ENCODE data around the gene TULP4. TPM values are rescaled to one million over a fixed set of nuclear protein-coding genes. Genes with fewer than 3 reads are reported as not detected.
"Not testable (repeated sequence)": the region's sequence is repeated elsewhere in the genome, so short reads cannot be mapped to it uniquely, and the experiment has no call there.

TULP4 gene
- total RNA-seq, 1 donor from 2014 or later = 18.5 TPM

DNA sequence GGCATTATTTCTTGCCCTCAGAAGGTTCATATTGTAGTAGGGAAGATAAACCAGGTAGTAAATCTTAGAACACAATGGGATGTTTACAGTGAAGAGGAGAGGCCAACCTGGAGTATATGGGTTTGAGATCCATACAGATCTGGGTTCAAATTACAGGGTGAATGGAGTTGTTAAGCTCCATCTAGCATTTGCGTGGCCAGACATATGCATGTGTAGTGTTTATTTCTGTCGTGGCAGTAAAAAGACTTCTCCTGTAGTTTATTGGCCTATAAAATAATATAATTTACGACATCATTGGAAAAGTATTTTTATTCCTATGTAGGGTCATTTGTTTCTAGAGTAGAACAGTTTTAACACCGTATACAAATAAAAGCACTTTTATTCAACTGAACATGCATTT is 25.2 kb upstream of the TULP4 start:
- TF ChIP-seq, protein P1, sequence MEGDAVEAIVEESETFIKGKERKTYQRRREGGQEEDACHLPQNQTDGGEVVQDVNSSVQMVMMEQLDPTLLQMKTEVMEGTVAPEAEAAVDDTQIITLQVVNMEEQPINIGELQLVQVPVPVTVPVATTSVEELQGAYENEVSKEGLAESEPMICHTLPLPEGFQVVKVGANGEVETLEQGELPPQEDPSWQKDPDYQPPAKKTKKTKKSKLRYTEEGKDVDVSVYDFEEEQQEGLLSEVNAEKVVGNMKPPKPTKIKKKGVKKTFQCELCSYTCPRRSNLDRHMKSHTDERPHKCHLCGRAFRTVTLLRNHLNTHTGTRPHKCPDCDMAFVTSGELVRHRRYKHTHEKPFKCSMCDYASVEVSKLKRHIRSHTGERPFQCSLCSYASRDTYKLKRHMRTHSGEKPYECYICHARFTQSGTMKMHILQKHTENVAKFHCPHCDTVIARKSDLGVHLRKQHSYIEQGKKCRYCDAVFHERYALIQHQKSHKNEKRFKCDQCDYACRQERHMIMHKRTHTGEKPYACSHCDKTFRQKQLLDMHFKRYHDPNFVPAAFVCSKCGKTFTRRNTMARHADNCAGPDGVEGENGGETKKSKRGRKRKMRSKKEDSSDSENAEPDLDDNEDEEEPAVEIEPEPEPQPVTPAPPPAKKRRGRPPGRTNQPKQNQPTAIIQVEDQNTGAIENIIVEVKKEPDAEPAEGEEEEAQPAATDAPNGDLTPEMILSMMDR (IDR thresholded peaks at IDR 0.05) = no peak
- H3K27ac ChIP-seq = peak overlapping the region in 1 of 2 donors; percentile 49
- intact Hi-C loops (cut with DNase I) = no loop called here
- no peak for DNase-seq (ENCODE audit: low spot score in 2 of 2)
- no peaks in the 10 kb centered on the region for H3K36me3 ChIP-seq
- H3K9me3 ChIP-seq = no peaks in the 10 kb centered on the region
- no peaks in the 10 kb centered on the region for H3K27me3 ChIP-seq
- no peak overlapping the region for H3K4me3 ChIP-seq
- H3K4me1 ChIP-seq = peaks cover 11 to 27% of the 10 kb centered on the region in 2 donors

DNA sequence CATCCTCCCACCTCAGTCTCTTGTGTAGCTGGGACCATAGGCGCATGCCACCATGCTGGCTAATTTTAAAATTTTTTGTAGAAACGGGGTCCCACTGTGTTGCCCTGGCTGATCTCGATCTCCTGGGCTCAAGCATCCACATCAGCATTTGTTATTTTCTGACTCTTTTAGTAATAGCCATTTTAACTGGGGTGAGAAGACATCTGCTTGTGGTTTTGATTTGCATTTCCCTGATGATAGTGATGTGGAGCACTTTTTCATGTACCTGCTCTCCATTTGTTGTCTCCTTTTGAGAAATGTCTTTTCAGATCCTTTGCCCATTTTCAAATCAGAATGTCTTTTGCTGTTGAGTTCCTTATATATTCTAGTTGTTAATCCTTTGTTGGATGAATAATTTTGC is 22.2 kb upstream of the TULP4 start:
- TF ChIP-seq, protein P1 (IDR thresholded peaks at IDR 0.05) = no peak
- no peak for DNase-seq (ENCODE audit: low spot score in 2 of 2)
- intact Hi-C loops (cut with DNase I) = loop anchor here (5.0 kb wide), 1 partner anchor 63 kb away; no protein-coding TSS in a partner anchor

DNA sequence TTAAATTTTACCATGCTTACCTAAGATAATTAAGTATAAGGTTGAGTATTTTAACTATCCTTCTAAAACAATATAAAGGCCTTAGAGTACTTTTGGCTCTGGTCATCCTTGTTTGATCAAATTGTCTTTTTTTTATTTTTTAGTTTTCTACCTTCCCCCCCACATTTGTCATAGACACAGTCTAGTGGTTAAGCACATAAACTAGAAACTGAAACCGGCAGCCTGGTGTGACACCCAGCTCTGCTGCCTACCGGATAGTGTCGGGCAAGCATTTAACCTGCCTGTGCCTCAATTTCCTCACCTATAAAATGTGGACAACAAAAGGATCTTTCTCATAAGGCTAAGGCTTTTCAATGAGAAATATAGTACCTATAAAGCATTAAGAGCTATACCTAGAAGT is 21.6 kb upstream of the TULP4 start:
- Histone ChIP-seq H3K4me3 (no peak overlapping the region), H3K27ac (no peak overlapping the region), H3K36me3 (peaks cover 0 to 3% of the 10 kb centered on the region in 2 donors), H3K27me3 (no peaks in the 10 kb centered on the region), H3K9me3 (no peaks in the 10 kb centered on the region), H3K4me1 (peaks cover under 1 to 7% of the 10 kb centered on the region in 2 donors)
- TF ChIP-seq, protein P1 (IDR thresholded peaks at IDR 0.05) = no peak
- intact Hi-C loops (cut with DNase I) = loop anchor here (5.0 kb wide), 1 partner anchor 63 kb away; no protein-coding TSS in a partner anchor
- no peak for DNase-seq (ENCODE audit: low spot score in 2 of 2)

More for the DNA sequence above, 22.2 kb upstream of the TULP4 start:
- H3K27ac ChIP-seq = no peak overlapping the region
- no peaks in the 10 kb centered on the region for H3K27me3 ChIP-seq
- H3K9me3 ChIP-seq = no peaks in the 10 kb centered on the region
- H3K4me1 ChIP-seq = peaks cover 3 to 13% of the 10 kb centered on the region in 2 donors
- H3K4me3 ChIP-seq = no peak overlapping the region
- H3K36me3 ChIP-seq = no peaks in the 10 kb centered on the region

DNA sequence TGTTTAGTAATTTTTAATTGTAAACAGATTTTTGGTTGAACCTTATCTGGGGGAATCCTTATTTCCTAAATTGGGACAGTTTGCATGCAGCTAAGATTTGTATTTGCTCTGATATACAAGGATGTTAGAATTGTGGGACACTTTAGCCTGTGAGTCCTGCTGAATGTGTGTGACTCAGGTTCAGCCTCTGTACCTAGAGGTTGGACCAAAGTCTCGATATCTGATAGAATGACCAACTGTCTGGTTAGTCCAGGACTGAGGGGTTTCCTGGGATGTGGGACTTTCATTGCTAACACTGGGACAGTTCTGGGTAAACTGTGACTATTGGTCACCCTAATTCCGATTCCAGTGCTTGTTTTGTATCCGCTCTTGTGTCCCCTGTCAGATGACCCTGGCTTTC is 20.2 kb upstream of the TULP4 start:
- DNase-seq (ENCODE audit: low spot score in 2 of 2) = no peak
- Histone ChIP-seq H3K36me3 (peaks cover 0 to 3% of the 10 kb centered on the region in 2 donors), H3K9me3 (peaks cover 0 to 9% of the 10 kb centered on the region in 2 donors), H3K4me3 (no peak overlapping the region), H3K27ac (no peak overlapping the region), H3K27me3 (no peaks in the 10 kb centered on the region), H3K4me1 (peaks cover 0 to 1% of the 10 kb centered on the region in 2 donors)
- intact Hi-C loops (cut with DNase I) = loop anchor here (5.0 kb wide), 1 partner anchor 65 kb away; no protein-coding TSS in a partner anchor
- TF ChIP-seq, protein P1 (IDR thresholded peaks at IDR 0.05) = no peak

DNA sequence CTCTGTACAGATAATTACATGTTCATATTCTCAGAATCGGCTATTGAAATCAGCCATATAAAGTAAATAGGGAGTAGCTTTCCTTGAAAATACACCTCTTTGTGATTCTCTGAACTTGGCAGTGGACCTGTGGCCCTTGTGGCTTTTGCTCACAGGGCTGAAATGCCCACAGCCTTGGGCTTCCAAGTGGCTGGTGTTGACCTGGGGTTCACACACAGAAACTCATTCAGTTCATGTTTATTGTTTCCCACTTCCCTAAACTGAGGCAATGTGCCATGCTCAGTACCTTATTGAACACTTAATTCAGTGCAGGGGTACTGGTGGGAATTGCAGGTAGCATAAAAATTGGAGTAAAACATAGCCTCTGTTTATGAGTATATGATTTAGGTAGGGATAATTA is 19.1 kb upstream of the TULP4 start:
- no peak overlapping the region for H3K4me3 ChIP-seq
- TF ChIP-seq, protein P1 (IDR thresholded peaks at IDR 0.05) = no peak
- DNase-seq (ENCODE audit: low spot score in 2 of 2) = no peak
- H3K4me1 ChIP-seq = no peaks in the 10 kb centered on the region
- intact Hi-C loops (cut with DNase I) = loop anchor here (5.0 kb wide), 1 partner anchor 66 kb away; no protein-coding TSS in a partner anchor
- H3K36me3 ChIP-seq = peaks cover 0 to 3% of the 10 kb centered on the region in 2 donors
- no peak overlapping the region for H3K27ac ChIP-seq
- no peaks in the 10 kb centered on the region for H3K27me3 ChIP-seq
- peaks cover 0 to 18% of the 10 kb centered on the region in 2 donors for H3K9me3 ChIP-seq

DNA sequence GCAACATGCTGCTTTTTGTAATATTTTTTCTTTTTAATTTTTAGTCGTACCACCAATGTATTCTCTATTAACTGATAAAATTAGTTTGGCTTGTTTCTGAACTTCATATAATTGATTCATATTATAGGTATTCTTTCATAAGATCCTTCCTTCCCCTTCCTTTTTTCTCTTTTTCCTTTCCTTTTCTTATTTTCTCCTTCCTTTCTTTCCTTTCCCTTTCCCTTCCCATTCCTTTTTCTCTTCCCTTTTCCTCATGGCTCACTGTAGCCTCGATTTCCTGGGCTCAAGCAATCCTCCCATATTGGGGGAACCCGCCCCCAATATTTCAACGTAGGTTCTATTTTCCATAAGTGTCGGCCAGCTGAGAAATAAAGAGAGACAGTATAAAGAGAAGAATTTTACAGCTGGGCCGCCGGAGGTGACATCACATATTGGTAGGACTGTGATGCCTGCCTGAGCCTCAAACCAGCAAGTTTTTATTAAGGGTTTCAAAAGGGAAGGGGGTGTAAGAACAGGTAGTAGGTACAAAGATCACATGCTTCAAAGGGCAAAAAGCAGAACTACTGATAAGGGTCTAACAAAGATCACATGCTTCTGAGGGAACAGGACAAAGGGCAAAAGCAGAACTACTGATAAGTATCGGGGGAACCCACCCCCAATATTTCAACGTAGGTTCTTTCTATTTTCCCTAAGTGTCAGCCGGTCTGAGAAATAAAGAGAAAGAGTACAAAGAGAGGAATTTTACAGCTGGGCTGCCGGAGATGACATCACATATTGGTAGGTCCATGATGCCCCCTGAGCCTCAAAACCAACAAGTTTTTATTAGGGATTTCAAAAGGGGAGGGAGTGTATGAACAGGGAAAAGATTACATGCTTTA is 16.1 kb upstream of the TULP4 start:
- DNase-seq (ENCODE audit: low spot score in 2 of 2); H3K27ac ChIP-seq; intact Hi-C loops (cut with DNase I); H3K4me3 ChIP-seq; H3K36me3 ChIP-seq; H3K4me1 ChIP-seq; H3K27me3 ChIP-seq: not testable (repeated sequence)
- peaks cover 0 to 18% of the 10 kb centered on the region in 2 donors for H3K9me3 ChIP-seq

DNA sequence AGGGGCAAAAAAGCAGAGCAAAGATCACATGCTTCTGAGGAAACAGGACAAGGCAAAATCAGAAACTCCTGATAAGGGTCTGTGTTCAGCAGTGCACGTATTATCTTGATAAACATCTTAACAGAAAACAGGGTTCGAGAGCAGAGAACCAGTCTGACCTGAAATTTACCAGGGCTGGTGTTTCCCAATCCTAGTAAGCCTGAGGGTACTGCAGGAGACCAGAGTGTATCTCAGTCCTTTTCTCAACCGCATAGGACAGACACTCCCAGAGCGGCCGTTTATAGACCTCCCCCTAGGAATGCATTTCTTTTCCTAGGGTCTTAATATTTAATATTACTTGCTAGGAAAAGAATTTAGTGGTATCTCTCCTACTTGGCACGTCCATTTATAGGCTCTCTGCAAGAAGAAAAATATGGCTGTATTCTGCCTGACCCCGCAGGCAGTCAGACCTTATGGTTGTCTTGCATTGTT is 15.4 kb upstream of the TULP4 start:
- H3K27me3 ChIP-seq; intact Hi-C loops (cut with DNase I); H3K4me1 ChIP-seq; H3K4me3 ChIP-seq; DNase-seq (ENCODE audit: low spot score in 2 of 2); H3K27ac ChIP-seq; H3K36me3 ChIP-seq: not testable (repeated sequence)
- H3K9me3 ChIP-seq = peaks cover 0 to 18% of the 10 kb centered on the region in 2 donors

DNA sequence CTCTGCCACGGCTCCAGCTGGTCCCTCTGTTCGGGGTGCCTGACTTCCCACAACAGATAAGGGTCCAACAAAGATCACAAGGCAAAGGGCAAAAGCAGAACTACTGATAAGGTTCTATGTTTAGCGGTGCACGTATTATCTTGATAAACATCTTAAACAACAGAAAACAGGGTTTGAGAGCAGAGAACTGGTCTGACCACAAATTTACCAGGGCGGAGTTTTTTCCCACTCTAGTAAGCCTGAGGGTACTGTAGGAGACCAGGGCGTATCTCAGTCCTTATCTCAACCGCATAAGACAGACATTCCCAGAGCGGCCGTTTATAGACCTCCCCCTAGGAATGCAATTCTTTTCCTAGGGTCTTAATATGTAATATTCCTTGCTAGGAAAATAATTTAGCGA is 14.6 kb upstream of the TULP4 start:
- H3K27me3 ChIP-seq; DNase-seq (ENCODE audit: low spot score in 2 of 2); H3K4me1 ChIP-seq; H3K36me3 ChIP-seq; intact Hi-C loops (cut with DNase I); H3K27ac ChIP-seq; H3K4me3 ChIP-seq: not testable (repeated sequence)
- peaks cover 0 to 18% of the 10 kb centered on the region in 2 donors for H3K9me3 ChIP-seq
